Keratinocyte (primary cell): Measurements from ENCODE around the gene AHNAK. TPM values are rescaled to one million over a fixed set of nuclear protein-coding genes. Genes with fewer than 3 reads are reported as not detected.

Experiments
- DNase-seq: peaks from one replicate; pipeline ENCODE4 v3.0.0-alpha.2; 2011; ENCODE audit warnings: low read depth, missing footprints, low spot score
- FAIRE-seq: peaks from 2 replicates; lab custom pipeline; 2011; peaks lifted over from hg19 to GRCh38; lab: Jason Lieb, UNC
- H2AFZ ChIP-seq: 2 replicates; pipeline ENCODE4 v1.6.0; 2012; ENCODE audit warnings: low read length, control low read depth, inconsistent platforms; ENCODE audit not compliant: control insufficient read depth
- H3K27ac ChIP-seq: 2 replicates; pipeline ENCODE4 v1.5.1; 2011; ENCODE audit warnings: low read length; ENCODE audit not compliant: control insufficient read depth, insufficient read depth
- H3K27me3 ChIP-seq: 3 replicates; pipeline ENCODE4 v1.6.0; 2011; ENCODE audit warnings: low read length; ENCODE audit not compliant: control insufficient read depth, insufficient read depth; ENCODE audit errors: extremely low read depth
- H3K36me3 ChIP-seq, 2 experiments: 2 replicates in 1 of 2; 3 replicates in 1 of 2; pipeline ENCODE4 v1.5.1; 2011; ENCODE audit warnings: low read length in 2 of 2, mild to moderate bottlenecking in 1 of 2; ENCODE audit not compliant: control insufficient read depth in 2 of 2, insufficient read depth in 2 of 2; ENCODE audit errors: extremely low read depth in 1 of 2
- H3K4me1 ChIP-seq: 3 replicates; pipeline ENCODE4 v1.5.1; 2011; ENCODE audit warnings: low read length; ENCODE audit not compliant: control insufficient read depth, insufficient read depth; ENCODE audit errors: extremely low read depth
- H3K4me2 ChIP-seq: 3 replicates; pipeline ENCODE4 v1.6.0; 2011; ENCODE audit warnings: low read depth, low read length; ENCODE audit not compliant: control insufficient read depth, insufficient read depth; ENCODE audit errors: extremely low read depth
- H3K4me3 ChIP-seq, 3 experiments: fragments of 200-600 bp in 1 of 3; sonication (generic) in 1 of 3; 2 replicates in 2 of 3; 3 replicates in 1 of 3; pipeline ENCODE4 v1.5.1; 2011 to 2016; ENCODE audit warnings: low read length in 3 of 3, mild to moderate bottlenecking in 3 of 3, control low read depth in 2 of 3, inconsistent platforms in 1 of 3, low read depth in 1 of 3, mixed read lengths in 1 of 3, mixed run types in 1 of 3, moderate library complexity in 1 of 3; ENCODE audit not compliant: control insufficient read depth in 2 of 3, insufficient read depth in 2 of 3; ENCODE audit errors: extremely low read depth in 1 of 3
- H3K79me2 ChIP-seq: 2 replicates; pipeline ENCODE4 v1.6.0; 2012; ENCODE audit warnings: low read length; ENCODE audit not compliant: control insufficient read depth, insufficient read depth
- H3K9ac ChIP-seq: 3 replicates; pipeline ENCODE4 v1.6.0; 2011; ENCODE audit warnings: low read length; ENCODE audit not compliant: control insufficient read depth, insufficient read depth; ENCODE audit errors: extremely low read depth
- H3K9me1 ChIP-seq: 3 replicates; pipeline ENCODE4 v1.6.0; 2011; ENCODE audit warnings: low read length; ENCODE audit not compliant: control insufficient read depth, insufficient read depth; ENCODE audit errors: extremely low read depth
- H3K9me3 ChIP-seq: 2 replicates; pipeline ENCODE4 v1.5.1; 2012; ENCODE audit warnings: low read depth, low read length; ENCODE audit not compliant: control insufficient read depth
- H4K20me1 ChIP-seq: 3 replicates; pipeline ENCODE4 v1.6.0; 2011; ENCODE audit warnings: low read length; ENCODE audit not compliant: control insufficient read depth, insufficient read depth; ENCODE audit errors: extremely low read depth
- CTCF ChIP-seq, 3 experiments: IDR thresholded peaks in 1 of 3; conservative IDR thresholded peaks in 1 of 3; optimal IDR thresholded peaks in 1 of 3; 2 replicates in 2 of 3; 3 replicates in 1 of 3; pipeline versions ENCODE3 to v1.5.1; 2011; ENCODE audit warnings: low read length in 3 of 3, mild to moderate bottlenecking in 3 of 3, moderate library complexity in 2 of 3, control low read depth in 1 of 3, inconsistent platforms in 1 of 3; ENCODE audit not compliant: insufficient read depth in 2 of 3; ENCODE audit errors: extremely low read depth in 1 of 3
- EZH2 ChIP-seq: IDR thresholded peaks from one replicate; pipeline ENCODE4 v1.6.1; 2012; ENCODE audit warnings: inconsistent platforms, mild to moderate bottlenecking, low read length, moderate library complexity
- dilution Hi-C: fragments of 300-500 bp; cut with MboI; formaldehyde crosslinking; loops from one replicate; pipeline ENCODE4 v1.7.0; 2020; ENCODE audit warnings: low sequenced_read_pairs; ENCODE audit not compliant: extremely low pct_ligation_motif_present
- polyA plus RNA-seq, 5 experiments: library from polyadenylated mRNA; depleted of rRNA in 3 of 5; stranded (reverse) in 3 of 5; stranded (forward) in 1 of 5; unstranded in 1 of 5; fragments of >200 nt; gene quantifications; 1 replicate in 1 of 5; 2 replicates in 3 of 5; 3 replicates in 1 of 5; pipeline versions ENCODE4 v1.2.1 to v1.2.3, GENCODE V29; 2011 to 2012; ENCODE audit warnings: missing spikeins in 2 of 5, low read depth in 1 of 5, low replicate concordance in 1 of 5

Gene AHNAK
- polyA plus RNA-seq, 1 donor (not counting 4 experiments of a cell fraction or from before 2014, with no cell fraction given): 220 TPM

DNA sequence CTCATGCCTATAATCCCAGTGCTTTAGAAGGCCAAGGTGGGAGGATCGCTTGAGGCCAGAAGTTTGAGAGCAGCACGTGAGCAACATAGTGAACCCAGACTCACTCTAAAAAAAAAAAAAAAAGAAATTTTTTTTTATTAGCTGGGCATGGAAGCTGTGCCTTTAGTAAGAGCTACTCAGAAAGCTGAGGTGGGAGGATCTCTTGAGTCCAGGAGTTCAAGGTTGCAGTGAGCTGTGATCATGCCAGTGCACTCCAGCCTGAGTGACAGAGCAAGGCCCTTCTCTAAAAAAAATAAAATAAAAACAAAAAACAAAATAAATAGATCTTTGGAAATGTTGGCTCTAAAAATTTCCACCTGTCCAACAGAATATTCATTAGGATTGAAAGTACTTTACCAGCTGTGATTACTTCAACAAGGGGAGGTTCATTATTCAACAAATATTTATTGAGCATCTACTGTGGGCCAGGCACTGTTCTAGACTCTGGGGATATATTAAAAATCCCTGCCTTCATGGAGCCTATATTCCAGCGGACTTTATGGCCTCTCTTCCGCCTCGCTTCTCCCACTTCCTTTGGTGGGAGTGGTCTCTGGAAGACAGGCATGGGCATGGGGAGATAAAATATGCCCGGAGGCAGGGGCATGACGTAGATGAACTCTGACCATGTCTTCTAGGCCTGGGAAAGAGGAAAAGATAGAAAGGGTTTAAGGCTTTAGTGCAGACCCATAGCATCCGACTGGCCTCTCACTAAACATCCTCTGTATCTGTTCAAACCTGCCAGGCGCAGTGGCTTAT is 47.9 kb downstream of the AHNAK start:
- FAIRE-seq: no peak
- H3K4me1 ChIP-seq: peaks cover 32% of the 10 kb centered on the region
- TF ChIP-seq EZH2 (no peak), CTCF (optimal IDR thresholded peaks at IDR 0.05 in 1 of 3, IDR thresholded peaks at IDR 0.05 in 1 of 3, conservative IDR thresholded peaks at IDR 0.05 in 1 of 3; ENCODE audit: extremely low read depth in 1 of 3, insufficient read depth in 2 of 3, low read length in 3 of 3) (no peak)

DNA sequence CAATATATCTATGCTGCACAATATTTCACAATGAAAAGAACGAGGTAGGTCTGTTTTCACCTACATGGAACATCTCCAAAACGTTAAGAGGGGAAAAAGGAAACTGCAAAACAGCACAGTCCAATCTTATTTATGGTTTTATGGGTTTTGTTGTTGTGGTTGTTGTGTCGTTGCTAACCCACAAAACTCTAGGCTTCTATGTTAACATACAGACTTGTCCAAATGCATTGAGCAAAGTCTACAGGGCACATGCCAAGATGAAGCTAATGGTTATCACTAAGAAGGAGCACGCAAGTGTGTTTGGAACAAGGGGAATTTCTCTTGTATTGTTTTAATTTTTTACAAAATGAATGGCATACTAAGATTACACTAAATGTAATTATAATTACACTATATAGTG is 48.6 kb downstream of the AHNAK start:
- Histone ChIP-seq H2AFZ (no peak overlapping the region), H3K36me3 (no peaks in the 10 kb centered on the region), H3K27ac (peak overlapping the region; percentile 72), H3K9me3 (no peaks in the 10 kb centered on the region), H3K79me2 (no peaks in the 10 kb centered on the region), H3K27me3 (no peaks in the 10 kb centered on the region), H3K4me3 (no peak overlapping the region), H3K4me1 (peaks cover 32% of the 10 kb centered on the region), H4K20me1 (no peaks in the 10 kb centered on the region), H3K9me1 (peaks cover 2% of the 10 kb centered on the region), H3K4me2 (no peak overlapping the region), H3K9ac (no peak overlapping the region)
- dilution Hi-C loops: no loop called here
- DNase-seq (no peak), FAIRE-seq (no peak)
- TF ChIP-seq EZH2: no peak
- TF ChIP-seq CTCF (optimal IDR thresholded peaks at IDR 0.05 in 1 of 3, IDR thresholded peaks at IDR 0.05 in 1 of 3, conservative IDR thresholded peaks at IDR 0.05 in 1 of 3; ENCODE audit: extremely low read depth in 1 of 3, insufficient read depth in 2 of 3, low read length in 3 of 3): no peak

More for the DNA sequence above, 47.9 kb downstream of the AHNAK start:
- Histone ChIP-seq H3K4me3 (no peak overlapping the region), H3K36me3 (no peaks in the 10 kb centered on the region), H3K27me3 (no peaks in the 10 kb centered on the region), H3K4me2 (peak overlapping the region; percentile 72), H4K20me1 (no peaks in the 10 kb centered on the region), H3K9ac (no peak overlapping the region), H2AFZ (no peak overlapping the region), H3K27ac (peak overlapping the region; percentile 88), H3K9me3 (no peaks in the 10 kb centered on the region), H3K9me1 (peaks cover 2% of the 10 kb centered on the region), H3K79me2 (no peaks in the 10 kb centered on the region)
- dilution Hi-C loops: no loop called here
- DNase-seq: no peak
